Measurements from ENCODE around the gene PRR29.

DNA sequence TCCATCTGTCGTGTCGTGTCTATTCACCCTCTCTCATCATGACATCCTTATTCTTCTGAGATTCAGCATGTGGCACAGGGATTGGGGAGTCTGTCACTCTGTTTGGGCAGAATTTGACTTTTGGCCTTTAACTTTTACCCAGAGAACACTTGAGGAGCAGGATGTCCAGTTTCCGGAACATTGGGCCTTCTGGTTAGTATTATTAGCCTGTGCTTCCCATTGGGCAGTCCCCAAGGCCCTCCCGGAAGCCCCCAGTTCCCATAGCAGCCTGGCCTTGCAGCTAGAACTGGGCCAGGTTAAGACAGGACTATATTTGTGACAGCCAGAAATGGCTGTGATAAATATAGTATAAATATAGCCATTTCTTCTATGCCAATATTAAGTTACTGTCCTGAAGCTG, 35.0 kb upstream of the PRR29 start:
- TF ChIP-seq, protein P1, sequence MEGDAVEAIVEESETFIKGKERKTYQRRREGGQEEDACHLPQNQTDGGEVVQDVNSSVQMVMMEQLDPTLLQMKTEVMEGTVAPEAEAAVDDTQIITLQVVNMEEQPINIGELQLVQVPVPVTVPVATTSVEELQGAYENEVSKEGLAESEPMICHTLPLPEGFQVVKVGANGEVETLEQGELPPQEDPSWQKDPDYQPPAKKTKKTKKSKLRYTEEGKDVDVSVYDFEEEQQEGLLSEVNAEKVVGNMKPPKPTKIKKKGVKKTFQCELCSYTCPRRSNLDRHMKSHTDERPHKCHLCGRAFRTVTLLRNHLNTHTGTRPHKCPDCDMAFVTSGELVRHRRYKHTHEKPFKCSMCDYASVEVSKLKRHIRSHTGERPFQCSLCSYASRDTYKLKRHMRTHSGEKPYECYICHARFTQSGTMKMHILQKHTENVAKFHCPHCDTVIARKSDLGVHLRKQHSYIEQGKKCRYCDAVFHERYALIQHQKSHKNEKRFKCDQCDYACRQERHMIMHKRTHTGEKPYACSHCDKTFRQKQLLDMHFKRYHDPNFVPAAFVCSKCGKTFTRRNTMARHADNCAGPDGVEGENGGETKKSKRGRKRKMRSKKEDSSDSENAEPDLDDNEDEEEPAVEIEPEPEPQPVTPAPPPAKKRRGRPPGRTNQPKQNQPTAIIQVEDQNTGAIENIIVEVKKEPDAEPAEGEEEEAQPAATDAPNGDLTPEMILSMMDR (IDR thresholded peaks at IDR 0.05; ENCODE audit: low read depth, low read length), result no peak
- no peak for TF ChIP-seq EZH2phosphoT487 (IDR thresholded peaks at IDR 0.05; ENCODE audit: low read depth)
